Coronary artery (tissue), 2 donors: Measurements from ENCODE around the gene HIVEP2.

ENCODE experiments used
- DNase-seq: peaks from one replicate; pipeline ENCODE4 v3.0.0-alpha.2; 2017; ENCODE audit warnings: low spot score
- H3K27ac ChIP-seq, 2 donors: fragments of 200-600 bp; sonication (generic); one replicate each; pipeline ENCODE4 v1.5.1; 2016 to 2019
- H3K4me3 ChIP-seq: fragments of 200-600 bp; sonication (generic); 2 replicates; pipeline ENCODE4 v1.5.1; 2016; ENCODE audit warnings: mild to moderate bottlenecking, moderate library complexity
- TF ChIP-seq, protein P1 (sequence below): fragments of 200-600 bp; sonication (generic); IDR thresholded peaks from one replicate; pipeline ENCODE4 v1.5.1; 2019; ENCODE audit warnings: antibody characterized with exemption

Gene HIVEP2

GRCh38 chr6:142822842-142823241 is 122.1 kb downstream of the HIVEP2 start:
- DNase-seq = no peak
- no peak overlapping the region for H3K27ac ChIP-seq
- H3K4me3 ChIP-seq = no peak overlapping the region
- TF ChIP-seq, protein P1, sequence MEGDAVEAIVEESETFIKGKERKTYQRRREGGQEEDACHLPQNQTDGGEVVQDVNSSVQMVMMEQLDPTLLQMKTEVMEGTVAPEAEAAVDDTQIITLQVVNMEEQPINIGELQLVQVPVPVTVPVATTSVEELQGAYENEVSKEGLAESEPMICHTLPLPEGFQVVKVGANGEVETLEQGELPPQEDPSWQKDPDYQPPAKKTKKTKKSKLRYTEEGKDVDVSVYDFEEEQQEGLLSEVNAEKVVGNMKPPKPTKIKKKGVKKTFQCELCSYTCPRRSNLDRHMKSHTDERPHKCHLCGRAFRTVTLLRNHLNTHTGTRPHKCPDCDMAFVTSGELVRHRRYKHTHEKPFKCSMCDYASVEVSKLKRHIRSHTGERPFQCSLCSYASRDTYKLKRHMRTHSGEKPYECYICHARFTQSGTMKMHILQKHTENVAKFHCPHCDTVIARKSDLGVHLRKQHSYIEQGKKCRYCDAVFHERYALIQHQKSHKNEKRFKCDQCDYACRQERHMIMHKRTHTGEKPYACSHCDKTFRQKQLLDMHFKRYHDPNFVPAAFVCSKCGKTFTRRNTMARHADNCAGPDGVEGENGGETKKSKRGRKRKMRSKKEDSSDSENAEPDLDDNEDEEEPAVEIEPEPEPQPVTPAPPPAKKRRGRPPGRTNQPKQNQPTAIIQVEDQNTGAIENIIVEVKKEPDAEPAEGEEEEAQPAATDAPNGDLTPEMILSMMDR = no peak

- DNase-seq = no peak
- H3K27ac ChIP-seq = no peak overlapping the region
- H3K4me3 ChIP-seq = no peak overlapping the region
- TF ChIP-seq, protein P1 = no peak
Observed at GRCh38 chr6:142822383-142822782, 122.6 kb downstream of the HIVEP2 start.

DNA sequence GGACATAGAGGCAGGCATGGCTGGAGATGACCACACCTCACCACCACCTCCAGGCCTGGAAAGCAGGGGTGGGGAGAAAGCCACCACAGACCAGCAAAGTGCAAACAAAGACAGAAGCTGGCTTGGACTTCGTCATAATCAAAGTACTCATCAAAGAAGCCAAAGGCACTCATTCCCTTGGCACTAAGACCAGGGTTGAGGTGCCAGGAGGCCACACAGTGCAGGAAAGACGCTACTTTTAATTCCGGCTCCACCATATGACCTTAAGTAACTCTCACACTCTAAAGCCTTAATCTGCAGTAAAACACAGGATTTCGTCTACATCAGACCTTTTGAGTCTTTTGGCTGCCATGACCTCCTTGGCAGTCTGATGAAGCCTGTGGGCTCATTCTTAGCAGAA is 123.1 kb downstream of the HIVEP2 start:
- Histone ChIP-seq H3K27ac (no peak overlapping the region), H3K4me3 (no peak overlapping the region)
- TF ChIP-seq, protein P1 = no peak
- no peak for DNase-seq

DNA sequence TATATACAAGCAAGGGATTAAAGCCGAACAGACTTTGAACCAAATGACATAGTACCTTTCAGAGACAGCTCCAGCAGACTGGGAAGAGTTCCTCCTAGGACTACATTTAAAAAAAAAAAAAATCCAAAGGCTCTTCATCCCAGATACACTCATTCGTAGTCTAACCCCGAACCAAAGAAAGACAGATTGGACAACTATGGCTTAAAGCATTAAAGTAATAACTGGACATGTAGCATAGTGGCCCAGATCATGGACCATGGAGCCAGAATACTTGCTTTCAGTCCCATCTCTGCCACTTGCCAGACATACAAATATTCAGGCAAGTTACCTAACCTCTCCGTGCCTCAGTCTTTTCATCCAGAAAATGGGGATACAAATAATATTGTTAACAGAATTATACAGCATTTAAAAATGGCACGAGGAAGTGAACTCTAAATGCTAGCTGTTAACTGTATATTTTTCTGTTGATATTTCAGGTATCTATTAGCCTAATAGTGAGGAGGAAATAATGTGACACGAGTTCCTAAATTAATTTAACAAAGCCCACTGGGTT is 123.7 kb downstream of the HIVEP2 start:
- no peak overlapping the region for H3K27ac ChIP-seq

DNA sequence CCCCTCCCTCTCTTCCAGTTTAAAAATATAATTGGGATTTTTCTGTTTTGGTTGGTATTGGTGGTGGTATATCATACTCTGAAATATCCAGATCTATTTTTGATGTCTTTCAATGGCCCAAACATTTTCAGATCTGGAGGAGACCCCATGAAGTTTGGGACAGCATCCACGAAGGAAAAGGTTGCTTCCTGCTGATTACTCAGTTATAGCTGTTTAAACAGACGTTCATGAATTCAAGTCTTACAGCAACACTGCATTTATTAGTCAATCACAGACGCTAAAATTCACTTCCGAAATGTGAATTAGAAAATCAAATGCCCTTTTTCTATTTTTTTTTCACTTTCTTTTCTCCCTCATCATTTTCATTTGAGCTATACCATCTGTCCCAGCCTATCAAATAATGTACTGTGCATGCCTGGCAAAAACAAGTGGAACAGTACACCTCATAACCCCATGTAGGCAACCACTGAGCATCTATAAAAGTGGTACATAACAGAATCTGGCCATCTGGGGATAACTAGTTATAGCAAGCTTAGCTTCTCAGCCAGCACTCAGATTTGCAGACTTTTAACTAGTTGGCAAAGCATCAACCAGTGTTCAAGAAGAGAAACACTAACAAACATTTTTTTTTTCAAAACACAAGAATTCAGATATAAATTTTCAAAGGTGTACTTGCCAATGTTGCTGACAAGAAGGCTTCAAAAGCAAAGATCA is 124.5 kb downstream of the HIVEP2 start:
- no peak for DNase-seq
- peak overlapping the region in 1 of 2 donors; percentile 46 for H3K27ac ChIP-seq
- TF ChIP-seq, protein P1 = no peak
- H3K4me3 ChIP-seq = peak overlapping the region; percentile 68

More for the DNA sequence above, 123.7 kb downstream of the HIVEP2 start:
- TF ChIP-seq, protein P1 = no peak
- DNase-seq = no peak
- no peak overlapping the region for H3K4me3 ChIP-seq

DNA sequence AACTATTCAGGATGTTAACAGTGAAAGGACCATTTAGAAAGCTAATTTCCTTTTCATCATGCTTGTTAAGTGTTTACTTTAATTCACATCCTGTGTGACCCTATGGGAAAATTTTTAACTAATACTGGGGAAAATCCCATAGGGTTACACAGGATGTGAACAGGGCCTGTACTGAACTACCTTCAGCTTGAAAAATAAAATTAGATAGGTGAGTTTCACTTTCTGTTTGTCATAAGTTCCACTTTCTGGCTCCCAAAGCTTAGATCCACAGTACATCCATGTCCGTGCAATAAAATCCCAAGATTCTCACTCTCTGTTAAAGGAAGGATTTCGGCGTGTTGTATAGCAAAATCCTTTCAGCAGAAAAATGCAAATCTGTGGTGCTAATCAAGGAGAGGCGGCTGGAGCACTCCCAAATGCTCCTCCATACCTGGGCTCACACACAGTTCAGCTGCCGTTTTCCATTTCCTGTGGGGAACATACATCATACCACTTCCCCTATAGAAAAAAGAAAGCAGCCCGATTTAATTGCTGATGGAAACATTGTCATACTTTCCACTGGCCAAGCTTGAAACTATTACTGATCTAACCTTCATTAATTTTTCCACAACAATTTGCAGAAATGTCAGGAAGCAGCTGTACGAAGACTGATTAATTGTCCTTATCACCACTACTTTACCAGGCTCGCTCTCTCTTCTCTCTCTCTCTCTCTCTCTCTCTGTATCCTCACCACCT is 125.2 kb downstream of the HIVEP2 start:
- Histone ChIP-seq H3K27ac (peak overlapping the region; percentile 46 to 61), H3K4me3 (peak overlapping the region; percentile 68)
- DNase-seq = no peak
- TF ChIP-seq, protein P1 = no peak
